Smooth muscle cell (in vitro differentiated cells): Measurements from ENCODE around the gene PPP6R3. TPM values are rescaled to one million over a fixed set of nuclear protein-coding genes. Genes with fewer than 3 reads are reported as not detected.

ENCODE experiments used
- DNase-seq: peaks from one replicate; lab custom pipeline; 2025; ENCODE audit not compliant: unreplicated experiment; lab: John Stamatoyannopoulos, UW
- H2AFZ ChIP-seq: fragments of 200-600 bp; sonication (generic); 2 replicates; pipeline ENCODE4 v1.6.0; 2016; ENCODE audit warnings: antibody characterized with exemption, low read depth, mild to moderate bottlenecking
- H3F3A ChIP-seq: fragments of 200-600 bp; sonication (generic); 2 replicates; pipeline ENCODE4 v1.6.0; 2017; ENCODE audit warnings: antibody characterized with exemption, low read depth
- H3K27ac ChIP-seq: fragments of 200-600 bp; sonication (generic); 2 replicates; pipeline ENCODE4 v1.5.1; 2016; ENCODE audit warnings: low read depth, mild to moderate bottlenecking
- H3K27me3 ChIP-seq: fragments of 200-600 bp; sonication (generic); 2 replicates; pipeline ENCODE4 v1.6.1; 2016; ENCODE audit warnings: low read depth, mild to moderate bottlenecking
- H3K36me3 ChIP-seq: fragments of 200-600 bp; sonication (generic); 2 replicates; pipeline ENCODE4 v1.5.1; 2016; ENCODE audit warnings: low read depth
- H3K4me1 ChIP-seq: fragments of 200-600 bp; sonication (generic); 2 replicates; pipeline ENCODE4 v1.5.1; 2016; ENCODE audit warnings: low read depth
- H3K4me2 ChIP-seq: fragments of 200-600 bp; sonication (generic); 2 replicates; pipeline ENCODE4 v1.6.0; 2016; ENCODE audit warnings: mild to moderate bottlenecking
- H3K4me3 ChIP-seq: fragments of 200-600 bp; sonication (generic); 2 replicates; pipeline ENCODE4 v1.5.1; 2016; ENCODE audit warnings: mild to moderate bottlenecking
- H3K79me2 ChIP-seq: fragments of 200-600 bp; sonication (generic); 2 replicates; pipeline ENCODE4 v1.6.0; 2016; ENCODE audit warnings: low read depth, mild to moderate bottlenecking
- H3K9ac ChIP-seq: fragments of 200-600 bp; sonication (generic); 2 replicates; pipeline ENCODE4 v1.6.0; 2016; ENCODE audit warnings: low read depth
- H3K9me3 ChIP-seq: fragments of 200-600 bp; sonication (generic); replicated peaks from 2 replicates; pipeline ENCODE4 v1.5.1; 2016; ENCODE audit warnings: low read depth
- H4K20me1 ChIP-seq: fragments of 200-600 bp; sonication (generic); 2 replicates; pipeline ENCODE4 v1.6.0; 2016; ENCODE audit warnings: low read depth
- WGBS: methylation state at CpG from one replicate; pipeline ENCODE4 v1.1.7; 2016; ENCODE audit warnings: low lambda C conversion rate; 5-methylcytosine and 5-hydroxymethylcytosine counted together
- polyA plus RNA-seq: library from polyadenylated mRNA; unstranded; fragments of >200 nt; fragmentation: Nextera tagmentation; extraction: Ambion mirVana; gene quantifications from 2 replicates; pipeline ENCODE4 v1.2.1, GENCODE V29; 2016
- total RNA-seq: library from RNA; depleted of rRNA; stranded (reverse); fragments of >200 nt; gene quantifications from 2 replicates; pipeline ENCODE4 v1.2.3, GENCODE V29; 2014
- TF ChIP-seq, protein P1 (sequence below): fragments of 200-600 bp; sonication (generic); IDR thresholded peaks from 2 replicates; pipeline ENCODE4 v1.5.1; 2017; ENCODE audit warnings: borderline replicate concordance, mild to moderate bottlenecking, antibody characterized with exemption; ENCODE audit not compliant: insufficient read depth, poor library complexity, severe bottlenecking

The PPP6R3 gene
- total and polyA plus RNA-seq, 2 experiments from 2014 or later, result 28.4 to 121 TPM

DNA sequence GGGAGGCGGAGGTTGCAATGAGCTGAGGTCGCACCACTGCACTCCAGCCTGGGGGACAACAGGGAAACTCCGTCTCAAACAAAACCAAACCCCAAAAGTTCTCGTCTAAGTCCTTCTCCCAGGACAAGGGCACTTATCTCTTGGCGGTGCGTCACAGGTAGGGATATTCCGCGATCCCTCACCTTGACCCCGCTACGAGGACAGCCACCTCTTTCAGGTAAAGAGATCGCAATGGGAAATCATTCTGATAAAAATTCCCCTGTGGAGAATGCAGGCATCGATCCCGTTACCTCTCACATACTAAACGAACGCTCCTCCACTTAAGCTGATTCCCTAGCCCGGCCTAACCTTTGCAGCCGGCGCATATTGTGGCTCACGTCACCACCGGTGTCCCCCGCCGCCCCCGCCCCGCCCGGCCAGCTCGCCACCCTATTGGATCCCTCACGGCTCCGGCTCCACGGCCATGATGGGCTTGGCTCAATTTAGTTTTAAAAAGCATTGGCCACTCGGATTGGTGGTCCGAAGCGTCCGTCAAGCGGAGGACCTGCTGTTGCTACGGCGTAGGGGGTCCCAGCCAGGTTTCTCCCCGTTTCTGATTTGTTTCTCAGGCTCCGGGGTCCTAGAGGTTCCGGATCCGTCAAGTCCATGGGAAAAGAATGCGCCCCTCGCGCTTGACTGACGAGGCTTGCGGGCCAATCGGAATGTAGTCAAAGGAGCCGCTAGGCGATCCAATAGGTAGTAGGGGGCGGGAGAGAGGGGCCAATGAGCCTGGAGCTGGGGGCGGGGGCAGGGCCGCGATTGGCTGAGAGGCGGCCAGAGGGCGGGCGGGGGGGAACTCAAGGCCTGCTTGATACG, 439 bp upstream of the PPP6R3 start:
- Histone ChIP-seq H3K36me3 (no peaks in the 10 kb centered on the region), H3F3A (peaks cover 7% of the 10 kb centered on the region), H3K79me2 (peaks cover 46% of the 10 kb centered on the region), H3K4me1 (peaks cover 12% of the 10 kb centered on the region), H3K9me3 (no peaks in the 10 kb centered on the region), H4K20me1 (peaks cover 41% of the 10 kb centered on the region), H3K27ac (peak overlapping the region; percentile 87), H3K27me3 (no peaks in the 10 kb centered on the region), H3K4me2 (peak overlapping the region; percentile 97), H3K4me3 (peak overlapping the region; percentile 95), H2AFZ (peak overlapping the region; percentile 36), H3K9ac (peak overlapping the region; percentile 97)
- WGBS, result 3% methylated on average over 49 of the region's 56 CpGs
- DNase-seq, result peak; percentile 99
- TF ChIP-seq, protein P1, sequence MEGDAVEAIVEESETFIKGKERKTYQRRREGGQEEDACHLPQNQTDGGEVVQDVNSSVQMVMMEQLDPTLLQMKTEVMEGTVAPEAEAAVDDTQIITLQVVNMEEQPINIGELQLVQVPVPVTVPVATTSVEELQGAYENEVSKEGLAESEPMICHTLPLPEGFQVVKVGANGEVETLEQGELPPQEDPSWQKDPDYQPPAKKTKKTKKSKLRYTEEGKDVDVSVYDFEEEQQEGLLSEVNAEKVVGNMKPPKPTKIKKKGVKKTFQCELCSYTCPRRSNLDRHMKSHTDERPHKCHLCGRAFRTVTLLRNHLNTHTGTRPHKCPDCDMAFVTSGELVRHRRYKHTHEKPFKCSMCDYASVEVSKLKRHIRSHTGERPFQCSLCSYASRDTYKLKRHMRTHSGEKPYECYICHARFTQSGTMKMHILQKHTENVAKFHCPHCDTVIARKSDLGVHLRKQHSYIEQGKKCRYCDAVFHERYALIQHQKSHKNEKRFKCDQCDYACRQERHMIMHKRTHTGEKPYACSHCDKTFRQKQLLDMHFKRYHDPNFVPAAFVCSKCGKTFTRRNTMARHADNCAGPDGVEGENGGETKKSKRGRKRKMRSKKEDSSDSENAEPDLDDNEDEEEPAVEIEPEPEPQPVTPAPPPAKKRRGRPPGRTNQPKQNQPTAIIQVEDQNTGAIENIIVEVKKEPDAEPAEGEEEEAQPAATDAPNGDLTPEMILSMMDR, result no peak

DNA sequence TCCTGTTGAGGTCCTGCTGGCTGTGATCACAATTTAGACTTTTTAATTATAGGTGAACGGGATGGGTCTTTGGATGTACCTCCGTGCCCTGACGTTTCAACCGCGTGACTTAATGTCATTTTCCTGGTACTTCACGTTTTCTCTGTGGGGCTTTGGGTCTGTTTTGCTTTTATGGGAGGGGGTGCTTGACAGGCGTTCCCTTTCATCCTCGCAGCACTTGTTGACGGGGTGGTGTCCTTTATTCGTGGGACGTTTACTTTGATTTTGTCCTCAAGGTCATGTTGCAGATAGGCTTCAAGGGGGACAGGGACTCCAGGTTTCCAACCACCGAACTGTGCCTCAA, 994 bp downstream of the PPP6R3 start:
- Histone ChIP-seq H4K20me1 (peaks cover 55% of the 10 kb centered on the region), H3K27ac (peak overlapping the region; percentile 87), H3K27me3 (no peaks in the 10 kb centered on the region), H3K9ac (peak overlapping the region; percentile 97), H3K79me2 (peaks cover 60% of the 10 kb centered on the region), H2AFZ (no peak overlapping the region), H3F3A (peaks cover 7% of the 10 kb centered on the region), H3K9me3 (no peaks in the 10 kb centered on the region), H3K4me3 (peak overlapping the region; percentile 95), H3K36me3 (no peaks in the 10 kb centered on the region), H3K4me1 (peaks cover 23% of the 10 kb centered on the region), H3K4me2 (peak overlapping the region; percentile 97)
- TF ChIP-seq, protein P1, result no peak
- no peak for DNase-seq
- 5% methylated on average over 12 of the region's 12 CpGs for WGBS

DNA sequence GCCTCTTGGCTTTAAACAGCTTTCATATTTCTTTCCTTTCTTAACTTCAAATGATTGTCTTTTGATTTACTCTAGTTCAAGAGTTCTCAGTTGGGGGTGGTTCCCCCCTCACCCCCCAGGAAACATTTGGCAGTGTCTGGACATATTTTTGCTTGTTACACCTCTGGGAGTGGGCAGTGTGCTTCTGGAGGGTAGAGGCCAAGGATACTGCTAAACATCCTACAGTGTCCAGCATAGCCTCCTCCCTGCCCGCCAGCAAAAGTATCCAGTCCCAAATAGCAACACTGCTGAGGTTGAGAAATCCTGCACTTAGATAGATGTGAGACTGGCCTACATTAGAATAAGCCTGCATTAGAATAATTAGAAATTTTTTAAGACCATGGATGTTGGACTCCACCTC, 3.2 kb downstream of the PPP6R3 start:
- Histone ChIP-seq H3K36me3 (no peaks in the 10 kb centered on the region), H2AFZ (no peak overlapping the region), H4K20me1 (peaks cover 77% of the 10 kb centered on the region), H3K4me2 (peak overlapping the region; percentile 97), H3K9ac (no peak overlapping the region), H3K9me3 (no peaks in the 10 kb centered on the region), H3K4me1 (peaks cover 42% of the 10 kb centered on the region), H3F3A (peaks cover 7% of the 10 kb centered on the region), H3K4me3 (peak overlapping the region; percentile 95), H3K79me2 (peaks cover 82% of the 10 kb centered on the region), H3K27ac (peak overlapping the region; percentile 13), H3K27me3 (no peaks in the 10 kb centered on the region)
- 97% methylated on average over 1 of the region's 1 CpG for WGBS
- no peak for DNase-seq
- TF ChIP-seq, protein P1, result no peak
